Upper lobe of left lung (tissue), 6 donors: ENCODE measurements around the gene BUB3. TPM values are rescaled to one million over a fixed set of nuclear protein-coding genes. Genes with fewer than 3 reads are reported as not detected.
"Not testable (repeated sequence)": the region's sequence is repeated elsewhere in the genome, so short reads cannot be mapped to it uniquely, and the experiment has no call there.

ENCODE experiments used
- ATAC-seq, 2 donors: fragments of 200-7000 bp; cut with Tn5 transposase; one replicate each; pipeline ENCODE4 v1.9.1; 2022; ENCODE audit warnings: mild to moderate bottlenecking in 2 of 2, moderate library complexity in 2 of 2; ENCODE audit not compliant: low FRiP score in 2 of 2
- DNase-seq, 2 donors: peaks; one replicate each; pipeline ENCODE4 v3.0.0-alpha.2; 2019 to 2020
- H3K27ac ChIP-seq, 4 donors: fragments of 200-600 bp; sonication (generic); one replicate each; pipeline ENCODE4 v1.5.1; 2016 to 2019
- H3K27me3 ChIP-seq, 4 donors: fragments of 200-600 bp; sonication (generic); one replicate each; pipeline ENCODE4 v1.5.1; 2017 to 2019
- H3K36me3 ChIP-seq, 4 donors: fragments of 200-600 bp; sonication (generic); one replicate each; pipeline ENCODE4 v1.5.1; 2016 to 2019
- H3K4me1 ChIP-seq, 4 donors: fragments of 200-600 bp; sonication (generic); one replicate each; pipeline ENCODE4 v1.5.1; 2018 to 2019
- H3K4me3 ChIP-seq, 4 donors: fragments of 200-600 bp; sonication (generic); one replicate each; pipeline ENCODE4 v1.5.1; 2017 to 2019; ENCODE audit warnings: mild to moderate bottlenecking in 2 of 4, moderate library complexity in 1 of 4
- H3K9me3 ChIP-seq, 4 donors: fragments of 200-600 bp; sonication (generic); one replicate each; pipeline ENCODE4 v1.5.1; 2018 to 2019
- EP300 ChIP-seq, 4 donors: sonication (generic); formaldehyde crosslinking; IDR thresholded peaks; one replicate each; pipeline ENCODE4 v1.5.1; 2017; ENCODE audit warnings: antibody characterized with exemption in 4 of 4, control low read depth in 2 of 4
- POLR2A ChIP-seq, 4 donors: fragments of 450-650 bp; IDR thresholded peaks; one replicate each; pipeline ENCODE4 v1.5.1; 2016 to 2017; ENCODE audit warnings: antibody characterized with exemption in 4 of 4, mild to moderate bottlenecking in 2 of 4
- POLR2AphosphoS5 ChIP-seq, 2 donors: sonication (generic); formaldehyde crosslinking; IDR thresholded peaks; one replicate each; pipeline ENCODE4 v1.5.1; 2017; ENCODE audit warnings: antibody characterized with exemption in 2 of 2
- WGBS, 2 donors: methylation state at CpG; one replicate each; pipeline ENCODE4 v1.1.5; 2017 to 2018; 5-methylcytosine and 5-hydroxymethylcytosine counted together
- total RNA-seq, 6 donors: library from RNA; depleted of rRNA in 4 of 6; stranded (reverse); fragments of >200 nt in 4 of 6; gene quantifications; one replicate each; pipeline versions ENCODE4 v1.1.0 to v1.2.1, GENCODE V29; 2016 to 2021
- TF ChIP-seq, protein P1 (sequence below), 6 experiments: fragments of 450-650 bp in 4 of 6; fragments of 200-600 bp in 2 of 6; sonication (generic) in 2 of 6; IDR thresholded peaks; one replicate each; pipeline ENCODE4 v1.5.1; 2016 to 2019; ENCODE audit warnings: antibody characterized with exemption in 6 of 6
- donor health status: DM: no; HTN: no; CAD: no; lungs with moderate emphysema.
- donor health status: DM: no; HTN: yes; CAD: no; lungs with severe emphysema.

The BUB3 gene
- total RNA-seq, 6 donors from 2014 or later = 41.0 to 138 (median 52.4) TPM

DNA sequence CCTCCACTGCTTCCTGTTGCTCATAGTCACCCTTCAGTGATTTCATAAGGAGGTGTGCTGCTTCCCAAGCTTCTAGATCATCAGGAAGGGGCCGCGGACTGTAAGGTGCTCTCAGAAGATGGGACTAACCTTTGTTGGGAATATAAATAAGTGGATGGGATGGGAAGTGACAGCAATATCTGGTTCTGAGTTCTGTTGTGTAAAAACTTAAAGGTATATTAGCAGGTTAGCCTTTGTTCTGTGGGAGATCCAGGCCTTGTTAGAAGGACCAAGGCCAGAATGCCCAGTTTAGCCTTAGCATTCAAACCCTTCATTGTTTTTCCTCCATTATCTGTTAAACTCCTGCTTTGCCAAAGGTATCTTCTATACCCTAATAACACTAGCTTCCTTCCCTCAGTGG, 12.4 kb downstream of the BUB3 start:
- Histone ChIP-seq H3K36me3 (peaks cover 14 to 75% (median 42%) of the 10 kb centered on the region in 4 donors), H3K27me3 (no peaks in the 10 kb centered on the region), H3K27ac (no peak overlapping the region), H3K9me3 (no peaks in the 10 kb centered on the region), H3K4me3 (no peak overlapping the region), H3K4me1 (no peaks in the 10 kb centered on the region)
- TF ChIP-seq POLR2AphosphoS5 (IDR thresholded peaks at IDR 0.05) (no peak), EP300 (IDR thresholded peaks at IDR 0.05) (no peak), POLR2A (IDR thresholded peaks at IDR 0.05) (no peak)
- TF ChIP-seq, protein P1, sequence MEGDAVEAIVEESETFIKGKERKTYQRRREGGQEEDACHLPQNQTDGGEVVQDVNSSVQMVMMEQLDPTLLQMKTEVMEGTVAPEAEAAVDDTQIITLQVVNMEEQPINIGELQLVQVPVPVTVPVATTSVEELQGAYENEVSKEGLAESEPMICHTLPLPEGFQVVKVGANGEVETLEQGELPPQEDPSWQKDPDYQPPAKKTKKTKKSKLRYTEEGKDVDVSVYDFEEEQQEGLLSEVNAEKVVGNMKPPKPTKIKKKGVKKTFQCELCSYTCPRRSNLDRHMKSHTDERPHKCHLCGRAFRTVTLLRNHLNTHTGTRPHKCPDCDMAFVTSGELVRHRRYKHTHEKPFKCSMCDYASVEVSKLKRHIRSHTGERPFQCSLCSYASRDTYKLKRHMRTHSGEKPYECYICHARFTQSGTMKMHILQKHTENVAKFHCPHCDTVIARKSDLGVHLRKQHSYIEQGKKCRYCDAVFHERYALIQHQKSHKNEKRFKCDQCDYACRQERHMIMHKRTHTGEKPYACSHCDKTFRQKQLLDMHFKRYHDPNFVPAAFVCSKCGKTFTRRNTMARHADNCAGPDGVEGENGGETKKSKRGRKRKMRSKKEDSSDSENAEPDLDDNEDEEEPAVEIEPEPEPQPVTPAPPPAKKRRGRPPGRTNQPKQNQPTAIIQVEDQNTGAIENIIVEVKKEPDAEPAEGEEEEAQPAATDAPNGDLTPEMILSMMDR (IDR thresholded peaks at IDR 0.05) = no peak
- DNase-seq (no peak), ATAC-seq (no peak)
- WGBS, 2 donors = 93 to 95% methylated on average over 2 of the region's 2 CpGs

- DNase-seq = no peak
- 97 to 98% methylated on average over 4 of the region's 4 CpGs for WGBS, 2 donors
- Histone ChIP-seq H3K4me1 (no peaks in the 10 kb centered on the region), H3K27ac (no peak overlapping the region), H3K36me3 (peaks cover 0 to 41% (median 11%) of the 10 kb centered on the region in 4 donors), H3K4me3 (no peak overlapping the region), H3K27me3 (no peaks in the 10 kb centered on the region), H3K9me3 (no peaks in the 10 kb centered on the region)
- no peak for ATAC-seq
- no peak for TF ChIP-seq EP300 (IDR thresholded peaks at IDR 0.05)
- TF ChIP-seq, protein P1 (IDR thresholded peaks at IDR 0.05) = no peak
- no peak for TF ChIP-seq POLR2A (IDR thresholded peaks at IDR 0.05)
- no peak for TF ChIP-seq POLR2AphosphoS5 (IDR thresholded peaks at IDR 0.05)
Measured at GRCh38 chr10:123170961-123171360, 16.8 kb downstream of the BUB3 start.

DNA sequence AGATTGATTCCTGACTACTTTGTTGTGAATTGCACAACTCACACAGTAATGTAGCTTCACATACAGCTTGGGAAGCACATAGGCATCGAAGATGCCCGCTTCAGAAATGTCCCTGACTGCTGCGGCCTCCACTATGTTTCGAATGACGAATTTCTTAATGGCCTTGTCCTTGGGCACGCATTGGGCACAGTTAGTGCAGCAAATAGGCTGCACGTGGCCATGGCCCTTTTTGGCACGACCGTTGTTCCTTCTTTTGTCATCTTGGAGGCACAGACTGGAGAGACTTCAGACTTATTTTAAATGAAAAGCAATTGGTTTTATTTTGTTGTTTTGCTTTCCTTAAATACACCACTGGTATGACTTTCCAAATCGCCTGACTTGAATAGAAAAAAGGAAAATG, 17.4 kb downstream of the BUB3 start:
- WGBS, 2 donors = 95 to 98% methylated on average over 10 of the region's 10 CpGs
- H3K36me3 ChIP-seq = peaks cover 0 to 40% (median 10%) of the 10 kb centered on the region in 4 donors
- not testable (repeated sequence) for ATAC-seq, H3K9me3 ChIP-seq, H3K4me3 ChIP-seq, DNase-seq, H3K27ac ChIP-seq, H3K27me3 ChIP-seq, H3K4me1 ChIP-seq

GRCh38 chr10:123175389-123176387, 21.5 kb downstream of the BUB3 start:
- Histone ChIP-seq H3K9me3 (no peaks in the 10 kb centered on the region), H3K27me3 (no peaks in the 10 kb centered on the region), H3K4me1 (no peaks in the 10 kb centered on the region), H3K4me3 (no peak overlapping the region), H3K27ac (no peak overlapping the region), H3K36me3 (peaks cover 0 to 17% (median 2%) of the 10 kb centered on the region in 4 donors)
- ATAC-seq (no peak), DNase-seq (no peak)
- no peak for TF ChIP-seq POLR2AphosphoS5 (IDR thresholded peaks at IDR 0.05)
- TF ChIP-seq POLR2A (IDR thresholded peaks at IDR 0.05) = no peak
- TF ChIP-seq, protein P1 (IDR thresholded peaks at IDR 0.05) = no peak
- no peak for TF ChIP-seq EP300 (IDR thresholded peaks at IDR 0.05)
- WGBS, 2 donors = 78 to 79% methylated on average over 9 of the region's 9 CpGs

DNA sequence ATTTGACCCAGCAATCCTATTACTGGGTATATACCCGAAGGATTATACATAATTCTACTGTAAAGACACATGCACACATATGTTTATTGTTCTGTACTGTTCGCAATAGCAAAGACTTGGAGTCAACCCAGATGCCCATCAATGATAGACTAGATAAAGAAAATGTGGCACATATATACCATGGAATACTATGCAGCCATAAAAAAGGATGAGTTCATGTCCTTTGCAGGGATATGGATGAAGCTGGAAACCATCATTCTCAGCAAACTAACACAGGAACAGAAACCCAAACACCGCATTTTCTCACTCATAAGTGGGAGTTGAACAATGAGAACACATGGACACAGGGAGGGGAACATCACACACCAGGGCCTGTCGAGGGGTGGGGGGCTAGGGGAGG, 24.2 kb downstream of the BUB3 start:
- ATAC-seq, H3K9me3 ChIP-seq, H3K27me3 ChIP-seq, H3K4me3 ChIP-seq, H3K4me1 ChIP-seq, H3K27ac ChIP-seq, DNase-seq: not testable (repeated sequence)
- H3K36me3 ChIP-seq = peaks cover 0 to 11% (median 2%) of the 10 kb centered on the region in 4 donors
- 97 to 100% methylated on average over 4 of the region's 4 CpGs for WGBS, 2 donors
